H1 (cell line): ENCODE data around the gene USP43. TPM values are rescaled to one million over a fixed set of nuclear protein-coding genes. Genes with fewer than 3 reads are reported as not detected.

Experiments
- SIN3A ChIP-seq, 2 experiments: IDR thresholded peaks in 1 of 2; conservative IDR thresholded peaks in 1 of 2; 2 replicates each; pipeline ENCODE4 v1.6.1; 2011 to 2012; ENCODE audit warnings: low read length in 2 of 2, improper control_type of control experiment in 1 of 2, low read depth in 1 of 2, mild to moderate bottlenecking in 1 of 2
- polyA plus RNA-seq, 7 experiments: library from polyadenylated mRNA; depleted of rRNA in 3 of 7; stranded (reverse) in 5 of 7; unstranded in 2 of 7; fragments of >200 nt in 5 of 7; fragments of 200-250 nt in 2 of 7; gene quantifications; 1 replicate in 5 of 7; 2 replicates in 1 of 7; 4 replicates in 1 of 7; pipeline versions ENCODE4 v1.2.1 to v1.2.3, GENCODE V29; 2011 to 2013; ENCODE audit warnings: missing spikeins in 2 of 7, mixed read lengths in 2 of 7
- total RNA-seq: library from RNA; stranded (reverse); fragmentation: NEBNext Ultra II Directional; extraction: Animal tissue kit (Norgen Biotek cat#: 25700); gene quantifications from 2 replicates; pipeline ENCODE4 v1.2.1, GENCODE V29; 2021

The USP43 gene
- total and polyA plus RNA-seq, 2 of the 8 experiments (the other 6 are each of a cell fraction or from before 2014, with no cell fraction given), result 3.0 to 7.2 TPM

- no peak for TF ChIP-seq SIN3A (conservative IDR thresholded peaks at IDR 0.05 in 1 of 2, IDR thresholded peaks at IDR 0.05 in 1 of 2; ENCODE audit: low read depth in 1 of 2, low read length in 2 of 2)
Measured at GRCh38 chr17:9646546-9646885, 1.2 kb downstream of the USP43 start (continued).
